Left renal pelvis (tissue), 4 donors: ENCODE results near the gene TUBA8. TPM values are rescaled to one million over a fixed set of nuclear protein-coding genes. Genes with fewer than 3 reads are reported as not detected.
"Not testable (repeated sequence)": the region's sequence is repeated elsewhere in the genome, so short reads cannot be mapped to it uniquely, and the experiment has no call there.

ENCODE experiments used
- DNase-seq, 4 donors: peaks; one replicate each; pipeline ENCODE4 v3.0.0-alpha.2; 2013; ENCODE audit warnings: low read depth in 4 of 4, low spot score in 3 of 4
- polyA plus RNA-seq, 4 donors: library from polyadenylated mRNA; unstranded; fragments of 120-200 nt; gene quantifications; one replicate each; pipeline ENCODE4 v1.2.1, GENCODE V29; 2013; ENCODE audit not compliant: insufficient read length in 4 of 4

The TUBA8 gene
- 1 to 10 TPM; 3.1 to 3.5 (median 3.2) TPM for polyA plus RNA-seq

GRCh38 chr22:18110194-18110953 lies at the start of gene TUBA8:
TUBA8 (plus strand) TSS chr22:18110809; CDS start chr22:18110866, 57 bp downstream.
- peak; percentile 28 to 48 (median 32) for DNase-seq

GRCh38 chr22:18062421-18062820 lies 48.2 kb upstream of the TUBA8 start:
- DNase-seq: no peak

GRCh38 chr22:18063306-18063705 lies 47.3 kb upstream of the TUBA8 start:
- no peak for DNase-seq

GRCh38 chr22:18063715-18064114 lies 46.9 kb upstream of the TUBA8 start:
- DNase-seq: not testable (repeated sequence)

- DNase-seq: no peak
Observed at GRCh38 chr22:18064636-18065035, 46.0 kb upstream of the TUBA8 start.

- DNase-seq: no peak
Observed at GRCh38 chr22:18065256-18065655, 45.4 kb upstream of the TUBA8 start.

GRCh38 chr22:18066181-18066859 lies 44.3 kb upstream of the TUBA8 start:
- no peak for DNase-seq

GRCh38 chr22:18067121-18067520 lies 43.5 kb upstream of the TUBA8 start:
- DNase-seq: no peak

- DNase-seq: no peak
Observed at GRCh38 chr22:18067548-18068341, 42.9 kb upstream of the TUBA8 start.

GRCh38 chr22:18068381-18068988 lies 42.1 kb upstream of the TUBA8 start:
- DNase-seq: no peak

GRCh38 chr22:18069041-18069440 lies 41.6 kb upstream of the TUBA8 start:
- DNase-seq: no peak

GRCh38 chr22:18070041-18070440 lies 40.6 kb upstream of the TUBA8 start:
- no peak for DNase-seq

GRCh38 chr22:18070556-18071306 lies 39.9 kb upstream of the TUBA8 start:
- no peak for DNase-seq

GRCh38 chr22:18071307-18071967 lies 39.2 kb upstream of the TUBA8 start:
- DNase-seq: not testable (repeated sequence)

- no peak for DNase-seq
Observed at GRCh38 chr22:18071968-18072310, 38.7 kb upstream of the TUBA8 start.

- no peak for DNase-seq
Observed at GRCh38 chr22:18073467-18073866, 37.1 kb upstream of the TUBA8 start.

- DNase-seq: not testable (repeated sequence)
Observed at GRCh38 chr22:18073927-18074326, 36.7 kb upstream of the TUBA8 start.

- no peak for DNase-seq
Observed at GRCh38 chr22:18075101-18075719, 35.4 kb upstream of the TUBA8 start.
